Measurements from ENCODE around the gene ATXN3L.

Gene ATXN3L

GRCh38 chrX:13360146-13360545, 40.3 kb upstream of the ATXN3L start:
- Histone ChIP-seq H3K9ac (ENCODE audit: low read depth, low read length, poor library complexity, severe bottlenecking) (no peak overlapping the region), H2AFZ (ENCODE audit: low read length) (no peak overlapping the region), H3K79me2 (ENCODE audit: insufficient read depth, low read length) (no peaks in the 10 kb centered on the region), H3K4me2 (ENCODE audit: low read depth, low read length, poor library complexity, severe bottlenecking) (no peak overlapping the region), H3K27me3 (ENCODE audit: insufficient read depth, low read length, poor library complexity, severe bottlenecking) (no peaks in the 10 kb centered on the region), H3K9me3 (ENCODE audit: insufficient read depth, low read depth, low read length) (no peaks in the 10 kb centered on the region), H3K4me3 (ENCODE audit: low read length, poor library complexity, severe bottlenecking) (no peak overlapping the region), H3K9me2 (replicated peaks; ENCODE audit: low read depth, low read length) (no peaks in the 10 kb centered on the region), H3K4me1 (ENCODE audit: insufficient read depth, low read length, poor library complexity, severe bottlenecking) (no peaks in the 10 kb centered on the region), H3F3A (ENCODE audit: low read depth) (no peaks in the 10 kb centered on the region), H3K36me3 (ENCODE audit: insufficient read depth, low read length) (no peaks in the 10 kb centered on the region), H4K20me1 (ENCODE audit: insufficient read depth, low read length, poor library complexity, severe bottlenecking) (no peaks in the 10 kb centered on the region)
- TF ChIP-seq CTCF (conservative IDR thresholded peaks at IDR 0.05; ENCODE audit: low read length), result no peak

- no peak overlapping the region for H2AFZ ChIP-seq (ENCODE audit: low read length)
- no peak overlapping the region for H3K4me3 ChIP-seq (ENCODE audit: low read length, poor library complexity, severe bottlenecking)
- no peaks in the 10 kb centered on the region for H3K79me2 ChIP-seq (ENCODE audit: insufficient read depth, low read length)
- no peaks in the 10 kb centered on the region for H3K36me3 ChIP-seq (ENCODE audit: insufficient read depth, low read length)
- no peaks in the 10 kb centered on the region for H3K9me2 ChIP-seq (replicated peaks; ENCODE audit: low read depth, low read length)
- H4K20me1 ChIP-seq (ENCODE audit: insufficient read depth, low read length, poor library complexity, severe bottlenecking), result no peaks in the 10 kb centered on the region
- no peaks in the 10 kb centered on the region for H3K27me3 ChIP-seq (ENCODE audit: insufficient read depth, low read length, poor library complexity, severe bottlenecking)
- TF ChIP-seq EZH2phosphoT487 (IDR thresholded peaks at IDR 0.05; ENCODE audit: borderline replicate concordance) (no peak), CTCF (conservative IDR thresholded peaks at IDR 0.05; ENCODE audit: low read length) (no peak)
- H3K9me3 ChIP-seq (ENCODE audit: insufficient read depth, low read depth, low read length), result no peaks in the 10 kb centered on the region
- no peaks in the 10 kb centered on the region for H3K4me1 ChIP-seq (ENCODE audit: insufficient read depth, low read length, poor library complexity, severe bottlenecking)
- no peak overlapping the region for H3K9ac ChIP-seq (ENCODE audit: low read depth, low read length, poor library complexity, severe bottlenecking)
- H3K4me2 ChIP-seq (ENCODE audit: low read depth, low read length, poor library complexity, severe bottlenecking), result no peak overlapping the region
- H3F3A ChIP-seq (ENCODE audit: low read depth), result no peaks in the 10 kb centered on the region
Measured at GRCh38 chrX:13357925-13358324, 38.1 kb upstream of the ATXN3L start.

GRCh38 chrX:13346646-13347045, 26.8 kb upstream of the ATXN3L start:
- TF ChIP-seq EZH2phosphoT487 (IDR thresholded peaks at IDR 0.05; ENCODE audit: borderline replicate concordance) (no peak), CTCF (conservative IDR thresholded peaks at IDR 0.05; ENCODE audit: low read length) (no peak)
- no peaks in the 10 kb centered on the region for H3K79me2 ChIP-seq (ENCODE audit: insufficient read depth, low read length)
- H2AFZ ChIP-seq (ENCODE audit: low read length), result no peak overlapping the region
- no peaks in the 10 kb centered on the region for H3K9me3 ChIP-seq (ENCODE audit: insufficient read depth, low read depth, low read length)
- no peaks in the 10 kb centered on the region for H4K20me1 ChIP-seq (ENCODE audit: insufficient read depth, low read length, poor library complexity, severe bottlenecking)
- H3K36me3 ChIP-seq (ENCODE audit: insufficient read depth, low read length), result no peaks in the 10 kb centered on the region
- H3K4me1 ChIP-seq (ENCODE audit: insufficient read depth, low read length, poor library complexity, severe bottlenecking), result no peaks in the 10 kb centered on the region
- H3K9me2 ChIP-seq (replicated peaks; ENCODE audit: low read depth, low read length), result no peaks in the 10 kb centered on the region
- no peak overlapping the region for H3K4me3 ChIP-seq (ENCODE audit: low read length, poor library complexity, severe bottlenecking)
- no peaks in the 10 kb centered on the region for H3K27me3 ChIP-seq (ENCODE audit: insufficient read depth, low read length, poor library complexity, severe bottlenecking)
- no peaks in the 10 kb centered on the region for H3F3A ChIP-seq (ENCODE audit: low read depth)
- H3K4me2 ChIP-seq (ENCODE audit: low read depth, low read length, poor library complexity, severe bottlenecking), result no peak overlapping the region
- H3K9ac ChIP-seq (ENCODE audit: low read depth, low read length, poor library complexity, severe bottlenecking), result no peak overlapping the region
